ENCODE results near the gene TCF4.
A peak's percentile ranks its signal among the peaks of the same experiment; 100 is the strongest.

The TCF4 gene

GRCh38 chr18:55247032-55247431 lies 341.0 kb downstream of the TCF4 start:
- no peak for DNase-seq

GRCh38 chr18:55246278-55246677 lies 341.7 kb downstream of the TCF4 start:
- no peak for DNase-seq

- no peak for DNase-seq
These were observed 342.8 kb downstream of the TCF4 start for GRCh38 chr18:55245211-55245614.

- DNase-seq = no peak
These were observed 343.4 kb downstream of the TCF4 start for GRCh38 chr18:55244546-55244945.

GRCh38 chr18:55243857-55244256 lies 344.1 kb downstream of the TCF4 start:
- DNase-seq = no peak

- no peak for DNase-seq
These were observed 344.7 kb downstream of the TCF4 start for GRCh38 chr18:55243255-55243654.

GRCh38 chr18:55240978-55241377 lies 347.0 kb downstream of the TCF4 start:
- DNase-seq = no peak

GRCh38 chr18:55239740-55240139 lies 348.3 kb downstream of the TCF4 start:
- DNase-seq = no peak

GRCh38 chr18:55237660-55238059 lies 350.3 kb downstream of the TCF4 start:
- DNase-seq = no peak

GRCh38 chr18:55236150-55236931 lies 351.7 kb downstream of the TCF4 start:
- DNase-seq = no peak

GRCh38 chr18:55235094-55235461 lies 352.9 kb downstream of the TCF4 start:
- DNase-seq = no peak

- DNase-seq = peak; percentile 29
These were observed 353.5 kb downstream of the TCF4 start for GRCh38 chr18:55234366-55235093.

GRCh38 chr18:55233857-55234256 lies 354.1 kb downstream of the TCF4 start:
- DNase-seq = no peak

GRCh38 chr18:55232506-55232905 lies 355.5 kb downstream of the TCF4 start:
- DNase-seq = no peak

GRCh38 chr18:55229682-55230081 lies 358.3 kb downstream of the TCF4 start:
- no peak for DNase-seq

GRCh38 chr18:55228707-55229106 lies 359.3 kb downstream of the TCF4 start:
- no peak for DNase-seq

- no peak for DNase-seq
These were observed 359.8 kb downstream of the TCF4 start for GRCh38 chr18:55228191-55228590.

GRCh38 chr18:55227771-55228170 lies 360.2 kb downstream of the TCF4 start:
- no peak for DNase-seq

- no peak for DNase-seq
These were observed 361.9 kb downstream of the TCF4 start for GRCh38 chr18:55226044-55226443.

- no peak for DNase-seq
These were observed 363.8 kb downstream of the TCF4 start for GRCh38 chr18:55224086-55224625.

GRCh38 chr18:55221622-55222021 lies 366.4 kb downstream of the TCF4 start:
- DNase-seq = no peak

- DNase-seq = peak; percentile 0
These were observed 367.5 kb downstream of the TCF4 start for GRCh38 chr18:55220523-55220922.

GRCh38 chr18:55219823-55220222 lies 368.2 kb downstream of the TCF4 start:
- DNase-seq = no peak

GRCh38 chr18:55219059-55219458 lies 368.9 kb downstream of the TCF4 start:
- DNase-seq = no peak
